IMR-90 (cell line): ENCODE measurements around the gene ZFP57. TPM values are rescaled to one million over a fixed set of nuclear protein-coding genes. Genes with fewer than 3 reads are reported as not detected.

Experiments used
- ATAC-seq: fragments of 200-7000 bp; cut with Tn5 transposase; 2 replicates; pipeline ENCODE4 v1.9.1; 2020; ENCODE audit warnings: low read depth, mild to moderate bottlenecking, moderate library complexity
- BruUV-seq: library from RNA; stranded (reverse); fragments of 400-500 nt; replicated peaks from 2 replicates; lab custom pipeline; 2021; lab: Mats Ljungman, UMichigan
- CTCF ChIA-PET: fragments of 300-600 bp; formaldehyde crosslinking; extraction: SDS; loops from one replicate; lab custom pipeline; 2021; ENCODE audit warnings: antibody characterized with exemption; lab: Yijun Ruan, JAX
- POLR2A ChIA-PET: fragments of 300-600 bp; sonication (Branson Sonifier 250); formaldehyde crosslinking; loops from one replicate; lab custom pipeline; 2022; ENCODE audit warnings: antibody characterized with exemption; ENCODE audit not compliant: unreplicated experiment; lab: Charles Lee
- DNase-seq: peaks from one replicate; pipeline ENCODE4 v3.0.0; 2013
- H2AFZ ChIP-seq: replicated peaks from 2 replicates; pipeline ENCODE3; 2013; ENCODE audit warnings: low read length, mild to moderate bottlenecking; ENCODE audit not compliant: poor library complexity
- H2AK5ac ChIP-seq: 2 replicates; pipeline ENCODE4 v1.6.1; 2013; ENCODE audit warnings: low read depth, low read length, inconsistent platforms
- H2AK9ac ChIP-seq: replicated peaks from 2 replicates; pipeline ENCODE3; 2013; ENCODE audit warnings: mild to moderate bottlenecking, low read depth, low read length, moderate library complexity; ENCODE audit not compliant: poor library complexity
- H2BK120ac ChIP-seq: 2 replicates; pipeline ENCODE4 v1.6.1; 2013; ENCODE audit warnings: low read depth, low read length, inconsistent platforms
- H2BK15ac ChIP-seq: 3 replicates; pipeline ENCODE4 v1.6.1; 2013; ENCODE audit warnings: low read depth, low read length, inconsistent platforms
- H2BK20ac ChIP-seq: 2 replicates; pipeline ENCODE4 v1.6.1; 2013; ENCODE audit warnings: low read depth, mild to moderate bottlenecking, inconsistent platforms, low read length, moderate library complexity
- H2BK5ac ChIP-seq: 2 replicates; pipeline ENCODE4 v1.6.1; 2013; ENCODE audit warnings: mild to moderate bottlenecking, low read depth, low read length, inconsistent platforms; ENCODE audit not compliant: poor library complexity, severe bottlenecking
- H3K14ac ChIP-seq: replicated peaks from 2 replicates; pipeline ENCODE4 v1.6.1; 2013; ENCODE audit warnings: low read depth, low read length, inconsistent platforms
- H3K18ac ChIP-seq: 2 replicates; pipeline ENCODE4 v1.6.1; 2013; ENCODE audit warnings: low read depth, low read length, control low read depth
- H3K23ac ChIP-seq: 2 replicates; pipeline ENCODE4 v1.6.1; 2013; ENCODE audit warnings: low read depth, low read length, inconsistent platforms
- H3K27ac ChIP-seq: 2 replicates; pipeline ENCODE4 v1.5.1; 2013; ENCODE audit warnings: mild to moderate bottlenecking, control low read depth, low read length; ENCODE audit not compliant: insufficient read depth
- H3K27me3 ChIP-seq: 2 replicates; pipeline ENCODE4 v1.6.1; 2013; ENCODE audit warnings: low read length; ENCODE audit not compliant: control insufficient read depth, insufficient read depth
- H3K36me3 ChIP-seq: 2 replicates; pipeline ENCODE4 v1.6.1; 2013; ENCODE audit warnings: low read length, mixed read lengths; ENCODE audit not compliant: control insufficient read depth, insufficient read depth
- H3K4ac ChIP-seq: 2 replicates; pipeline ENCODE4 v1.6.1; 2013; ENCODE audit warnings: low read depth, low read length, inconsistent platforms
- H3K4me1 ChIP-seq: 2 replicates; pipeline ENCODE4 v1.6.1; 2013; ENCODE audit warnings: low read length, mixed read lengths; ENCODE audit not compliant: control insufficient read depth, insufficient read depth
- H3K4me2 ChIP-seq: 2 replicates; pipeline ENCODE4 v1.6.1; 2013; ENCODE audit warnings: low read depth, mild to moderate bottlenecking, control low read depth, low read length, moderate library complexity
- H3K4me3 ChIP-seq: 2 replicates; pipeline ENCODE4 v1.5.1; 2013; ENCODE audit warnings: low read depth, mild to moderate bottlenecking, control low read depth, low read length, moderate library complexity; ENCODE audit not compliant: insufficient read depth
- H3K56ac ChIP-seq: 2 replicates; pipeline ENCODE4 v1.6.1; 2013; ENCODE audit warnings: low read length, inconsistent platforms; ENCODE audit not compliant: insufficient read depth; ENCODE audit errors: extremely low read depth
- H3K79me1 ChIP-seq, 2 experiments: 2 replicates each; pipeline ENCODE4 v1.6.1; 2013; ENCODE audit warnings: low read length in 2 of 2, inconsistent platforms in 1 of 2, low read depth in 1 of 2
- H3K9ac ChIP-seq: 2 replicates; pipeline ENCODE4 v1.6.1; 2013; ENCODE audit warnings: low read depth, low read length, control low read depth
- H3K9me1 ChIP-seq: 2 replicates; pipeline ENCODE4 v1.6.1; 2013; ENCODE audit warnings: low read length, inconsistent platforms; ENCODE audit not compliant: insufficient read depth
- H3K9me3 ChIP-seq: 2 replicates; pipeline ENCODE4 v1.6.1; 2013; ENCODE audit warnings: low read length; ENCODE audit not compliant: control insufficient read depth, insufficient read depth
- H4K20me1 ChIP-seq: 2 replicates; pipeline ENCODE4 v1.6.1; 2013; ENCODE audit warnings: low read length, inconsistent platforms; ENCODE audit not compliant: insufficient read depth
- H4K5ac ChIP-seq: 2 replicates; pipeline ENCODE4 v1.6.1; 2013; ENCODE audit warnings: mild to moderate bottlenecking, low read depth, low read length, control low read depth
- H4K8ac ChIP-seq, 2 experiments: 2 replicates each; pipeline ENCODE4 v1.6.1; 2013; ENCODE audit warnings: low read depth in 2 of 2, low read length in 2 of 2, control low read depth in 1 of 2, inconsistent platforms in 1 of 2
- H4K91ac ChIP-seq: 2 replicates; pipeline ENCODE4 v1.6.1; 2013; ENCODE audit warnings: low read depth, low read length, inconsistent platforms; ENCODE audit not compliant: insufficient read depth
- BHLHE40 ChIP-seq: fragments of 150-350 bp; IDR thresholded peaks from 2 replicates; pipeline ENCODE4 v1.6.1; 2016; ENCODE audit warnings: mild to moderate bottlenecking, low read depth, low read length
- CEBPB ChIP-seq: IDR thresholded peaks from 2 replicates; pipeline ENCODE4 v1.6.1; 2012; ENCODE audit warnings: low read depth, low read length, improper control_type of control experiment
- CHD1 ChIP-seq: IDR thresholded peaks from 2 replicates; pipeline ENCODE4 v1.6.1; 2012; ENCODE audit warnings: low read depth, low read length, improper control_type of control experiment
- FOS ChIP-seq: fragments of 150-350 bp; IDR thresholded peaks from 2 replicates; pipeline ENCODE4 v1.6.1; 2016; ENCODE audit warnings: low read depth, low read length
- MAFK ChIP-seq: IDR thresholded peaks from 2 replicates; pipeline ENCODE4 v1.6.1; 2012; ENCODE audit warnings: low read depth, low read length, improper control_type of control experiment
- MAZ ChIP-seq: IDR thresholded peaks from 2 replicates; pipeline ENCODE4 v1.6.1; 2012; ENCODE audit warnings: low read depth, mild to moderate bottlenecking, low read length, improper control_type of control experiment, moderate library complexity, borderline replicate concordance
- MXI1 ChIP-seq: IDR thresholded peaks from 2 replicates; pipeline ENCODE4 v1.6.1; 2012; ENCODE audit warnings: low read depth, mild to moderate bottlenecking, low read length, moderate library complexity, borderline replicate concordance
- NFE2L2 ChIP-seq: fragments of 150-350 bp; IDR thresholded peaks from 2 replicates; pipeline ENCODE4 v1.6.1; 2016; ENCODE audit warnings: low read depth, mild to moderate bottlenecking, low read length
- POLR2A ChIP-seq: IDR thresholded peaks from 2 replicates; pipeline ENCODE4 v1.6.1; 2012; ENCODE audit warnings: mild to moderate bottlenecking, low read depth, low read length
- RAD21 ChIP-seq: IDR thresholded peaks from 2 replicates; pipeline ENCODE4 v1.6.1; 2012; ENCODE audit warnings: low read length, improper control_type of control experiment
- RCOR1 ChIP-seq: IDR thresholded peaks from 2 replicates; pipeline ENCODE4 v1.6.1; 2012; ENCODE audit warnings: mild to moderate bottlenecking, low read length, improper control_type of control experiment; ENCODE audit not compliant: insufficient replicate concordance
- RFX5 ChIP-seq: IDR thresholded peaks from 2 replicates; pipeline ENCODE4 v1.8.0; 2012; ENCODE audit warnings: low read depth, mild to moderate bottlenecking, low read length, moderate library complexity
- SMC3 ChIP-seq: fragments of 150-350 bp; IDR thresholded peaks from 2 replicates; pipeline ENCODE4 v1.6.1; 2016; ENCODE audit warnings: low read depth, mild to moderate bottlenecking, antibody characterized with exemption, low read length, moderate library complexity
- WGBS, 2 experiments: methylation state at CpG; one replicate each; pipeline versions ENCODE4 v1.1.5 to v1.1.7; 2013; ENCODE audit warnings: missing lambda C conversion rate in 2 of 2; ENCODE audit not compliant: insufficient read length in 1 of 2; ENCODE audit errors: extremely low coverage in 2 of 2; 5-methylcytosine and 5-hydroxymethylcytosine counted together
- dilution Hi-C: fragments of 300-500 bp; cut with HindIII; formaldehyde crosslinking; loops from one replicate; pipeline ENCODE4 v1.14.3; 2018; ENCODE audit warnings: low sequenced_read_pairs; ENCODE audit not compliant: unreplicated experiment
- in situ Hi-C: fragments of 300-500 bp; cut with MboI; formaldehyde crosslinking; loops from 3 replicates; pipeline ENCODE4 v1.14.3; 2019; ENCODE audit warnings: low sequenced_read_pairs, inconsistent platforms, mixed read lengths
- intact Hi-C: fragments of 100-400 bp; cut with micrococcal nuclease; formaldehyde crosslinking; loops from 2 replicates; pipeline ENCODE4 v1.10.0; 2022
- polyA plus RNA-seq, 3 experiments: library from polyadenylated mRNA; depleted of rRNA; stranded (reverse); fragments of >200 nt; gene quantifications; 2 replicates each; pipeline ENCODE4 v1.2.3, GENCODE V29; 2012; ENCODE audit warnings: low replicate concordance in 1 of 3
- total RNA-seq: library from RNA; depleted of rRNA; stranded (reverse); fragments of >200 nt; gene quantifications from 2 replicates; pipeline ENCODE4 v1.2.3, GENCODE V29; 2012
- TF ChIP-seq, protein P1 (sequence below): fragments of 150-350 bp; IDR thresholded peaks from 2 replicates; pipeline ENCODE4 v1.6.1; 2017; ENCODE audit warnings: mild to moderate bottlenecking, antibody characterized with exemption, low read length, low read depth
- TF ChIP-seq, protein P2 (sequence below): fragments of 150-350 bp; IDR thresholded peaks from 2 replicates; pipeline ENCODE4 v1.6.1; 2016; ENCODE audit warnings: low read depth, mild to moderate bottlenecking, low read length, moderate library complexity, borderline replicate concordance
- TF ChIP-seq, protein P3 (sequence below): conservative IDR thresholded peaks from 2 replicates; pipeline ENCODE4 v1.5.1; 2012; ENCODE audit warnings: mild to moderate bottlenecking, low read depth, low read length, improper control_type of control experiment

The ZFP57 gene
- total and polyA plus RNA-seq, 2 of the 4 experiments (the other 2 are of a cell fraction) = not detected

DNA sequence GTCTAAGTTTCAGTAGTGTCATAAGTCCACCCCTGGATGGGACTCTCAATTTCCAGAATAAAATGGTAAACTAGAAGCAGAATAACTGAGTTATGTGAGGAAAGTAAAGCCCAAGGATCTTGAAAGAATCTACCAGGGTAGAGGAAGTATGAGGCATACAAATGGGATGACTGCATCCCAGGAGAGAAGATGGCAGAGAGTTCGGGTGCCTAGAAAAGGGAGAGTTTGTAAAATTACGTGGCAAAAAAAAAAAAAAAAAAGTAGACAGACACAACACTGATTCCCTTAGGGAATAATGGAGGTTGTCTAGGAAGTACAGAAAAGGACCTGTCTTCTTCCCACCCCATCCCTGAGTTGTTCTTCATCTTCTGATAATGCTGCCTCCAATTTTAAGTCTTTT, 51.4 kb downstream of the ZFP57 start:
- Histone ChIP-seq H2AK5ac (no peak overlapping the region), H4K20me1 (peaks cover 4% of the 10 kb centered on the region), H4K8ac (no peak overlapping the region), H2BK20ac (no peak overlapping the region), H3K27me3 (no peaks in the 10 kb centered on the region), H3K4me1 (peaks cover 14% of the 10 kb centered on the region), H3K14ac (no peak overlapping the region), H2BK5ac (no peak overlapping the region), H3K4me3 (no peak overlapping the region), H3K18ac (no peak overlapping the region), H3K27ac (no peak overlapping the region), H3K9me1 (peaks cover 14% of the 10 kb centered on the region), H3K36me3 (no peaks in the 10 kb centered on the region), H4K91ac (no peak overlapping the region), H3K4ac (no peak overlapping the region), H3K4me2 (no peak overlapping the region), H3K79me1 (peaks cover 25 to 58% of the 10 kb centered on the region in 2 experiments; a peak in 3 of 4 replicates), H3K9ac (no peak overlapping the region), H3K9me3 (no peaks in the 10 kb centered on the region), H2AK9ac (no peak overlapping the region), H3K56ac (no peak overlapping the region), H2AFZ (no peak overlapping the region), H4K5ac (no peak overlapping the region), H2BK15ac (no peak overlapping the region), H3K23ac (no peak overlapping the region), H2BK120ac (no peak overlapping the region)
- TF ChIP-seq, protein P1, sequence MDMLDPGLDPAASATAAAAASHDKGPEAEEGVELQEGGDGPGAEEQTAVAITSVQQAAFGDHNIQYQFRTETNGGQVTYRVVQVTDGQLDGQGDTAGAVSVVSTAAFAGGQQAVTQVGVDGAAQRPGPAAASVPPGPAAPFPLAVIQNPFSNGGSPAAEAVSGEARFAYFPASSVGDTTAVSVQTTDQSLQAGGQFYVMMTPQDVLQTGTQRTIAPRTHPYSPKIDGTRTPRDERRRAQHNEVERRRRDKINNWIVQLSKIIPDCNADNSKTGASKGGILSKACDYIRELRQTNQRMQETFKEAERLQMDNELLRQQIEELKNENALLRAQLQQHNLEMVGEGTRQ = no peak
- TF ChIP-seq POLR2A (no peak), FOS (no peak), SMC3 (no peak), RFX5 (no peak), RAD21 (no peak), CHD1 (no peak), RCOR1 (no peak), BHLHE40 (no peak), MAFK (no peak), NFE2L2 (no peak), MXI1 (no peak), CEBPB (no peak), MAZ (no peak)
- TF ChIP-seq, protein P2, sequence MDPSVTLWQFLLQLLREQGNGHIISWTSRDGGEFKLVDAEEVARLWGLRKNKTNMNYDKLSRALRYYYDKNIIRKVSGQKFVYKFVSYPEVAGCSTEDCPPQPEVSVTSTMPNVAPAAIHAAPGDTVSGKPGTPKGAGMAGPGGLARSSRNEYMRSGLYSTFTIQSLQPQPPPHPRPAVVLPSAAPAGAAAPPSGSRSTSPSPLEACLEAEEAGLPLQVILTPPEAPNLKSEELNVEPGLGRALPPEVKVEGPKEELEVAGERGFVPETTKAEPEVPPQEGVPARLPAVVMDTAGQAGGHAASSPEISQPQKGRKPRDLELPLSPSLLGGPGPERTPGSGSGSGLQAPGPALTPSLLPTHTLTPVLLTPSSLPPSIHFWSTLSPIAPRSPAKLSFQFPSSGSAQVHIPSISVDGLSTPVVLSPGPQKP = no peak
- TF ChIP-seq, protein P3, sequence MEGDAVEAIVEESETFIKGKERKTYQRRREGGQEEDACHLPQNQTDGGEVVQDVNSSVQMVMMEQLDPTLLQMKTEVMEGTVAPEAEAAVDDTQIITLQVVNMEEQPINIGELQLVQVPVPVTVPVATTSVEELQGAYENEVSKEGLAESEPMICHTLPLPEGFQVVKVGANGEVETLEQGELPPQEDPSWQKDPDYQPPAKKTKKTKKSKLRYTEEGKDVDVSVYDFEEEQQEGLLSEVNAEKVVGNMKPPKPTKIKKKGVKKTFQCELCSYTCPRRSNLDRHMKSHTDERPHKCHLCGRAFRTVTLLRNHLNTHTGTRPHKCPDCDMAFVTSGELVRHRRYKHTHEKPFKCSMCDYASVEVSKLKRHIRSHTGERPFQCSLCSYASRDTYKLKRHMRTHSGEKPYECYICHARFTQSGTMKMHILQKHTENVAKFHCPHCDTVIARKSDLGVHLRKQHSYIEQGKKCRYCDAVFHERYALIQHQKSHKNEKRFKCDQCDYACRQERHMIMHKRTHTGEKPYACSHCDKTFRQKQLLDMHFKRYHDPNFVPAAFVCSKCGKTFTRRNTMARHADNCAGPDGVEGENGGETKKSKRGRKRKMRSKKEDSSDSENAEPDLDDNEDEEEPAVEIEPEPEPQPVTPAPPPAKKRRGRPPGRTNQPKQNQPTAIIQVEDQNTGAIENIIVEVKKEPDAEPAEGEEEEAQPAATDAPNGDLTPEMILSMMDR = no peak
- BruUV-seq = TSS peak; percentile 46
- intact Hi-C loops (no loop called here), dilution Hi-C loops (no loop called here), in situ Hi-C loops (no loop called here)
- ATAC-seq (no peak), DNase-seq (no peak)
- ChIA-PET POLR2A (no interaction called here), CTCF (no interaction called here)
- no CpG with 5 or more reads among the region's 2 CpGs for WGBS, 2 experiments
